ENCODE measurements around the gene NUCB1. TPM values are rescaled to one million over a fixed set of nuclear protein-coding genes. Genes with fewer than 3 reads are reported as not detected.
"Not testable (repeated sequence)": the region's sequence is repeated elsewhere in the genome, so short reads cannot be mapped to it uniquely, and the experiment has no call there.

Gene NUCB1
- total and polyA plus RNA-seq, 9 of the 15 experiments (the other 6 are each of a cell fraction or from before 2014, with no cell fraction given) = 3.1 to 153 (median 71.7) TPM

GRCh38 chr19:48871471-48872181 is 28.5 kb upstream of the NUCB1 start:
- H3K27me3 ChIP-seq (ENCODE audit: control insufficient read depth in 2 of 2, insufficient read depth in 2 of 2, low read length in 2 of 2); CTCF ChIA-PET (ENCODE audit: low intra/inter-chr PET ratio); FAIRE-seq; BruUV-seq (replicated peaks); ATAC-seq; DNase-seq (ENCODE audit: extremely low read depth in 1 of 4, low spot score in 3 of 4); H3K4me3 ChIP-seq; H3K9me1 ChIP-seq (ENCODE audit: control insufficient read depth, insufficient read depth, low read length); H3K9me3 ChIP-seq (replicated peaks; ENCODE audit: control insufficient read depth, insufficient read depth, low read depth, low read length): not testable (repeated sequence)
- H3K4me2 ChIP-seq (ENCODE audit: insufficient read depth, low read length) = peak overlapping the region; percentile 95; the same call in 1 of the 2 replicates
- peaks cover 29 to 47% of the 10 kb centered on the region in 2 experiments for H3K4me1 ChIP-seq (replicated peaks in 1 of 2; ENCODE audit: control insufficient read depth in 2 of 2, insufficient read depth in 2 of 2, low read length in 2 of 2)
- H3K27ac ChIP-seq (ENCODE audit: extremely low read depth, low read depth, low read length) = peak overlapping the region; percentile 51; the same call in 2 of the 3 replicates
- TF ChIP-seq ZNF592 (IDR thresholded peaks at IDR 0.05) (0 out of 2 replicates have a peak, but pooled peaks have one; percentile 52), NR1H2 (CRISPR knock-in tag; IDR thresholded peaks at IDR 0.05) (0 out of 2 replicates have a peak, but pooled peaks have one; percentile 3), MGA (IDR thresholded peaks at IDR 0.05) (peak; percentile 63; the same call in 1 of the 2 replicates), L3MBTL2 (IDR thresholded peaks at IDR 0.05) (peak; percentile 38; the same call in 1 of the 2 replicates)
- peak overlapping the region; percentile 73 for H2AFZ ChIP-seq (ENCODE audit: low read depth, low read length)
- in situ Hi-C loops (cut with MboI) (loop anchor here (10.0 kb wide), 1 partner anchor 93 kb away; the partner anchor contains the start of gene FTL), intact Hi-C loops (cut with micrococcal nuclease) (loop anchor here (2.0 kb wide), 1 partner anchor 29 kb away; the partner anchor contains the start of gene NUCB1)
- H3K9ac ChIP-seq (ENCODE audit: insufficient read depth in 1 of 2, low read depth in 2 of 2, low read length in 2 of 2) = peak overlapping the region in 1 of 2 experiments; percentile 92; a peak in 2 of 4 replicates
- H3K36me3 ChIP-seq (ENCODE audit: control insufficient read depth, insufficient read depth, low read length) = peaks cover 33% of the 10 kb centered on the region
- POLR2A ChIA-PET = interaction anchor here (0.6 to 12.2 kb wide), 32 partner anchors 7 to 658 kb away, joined by 3 to 439 read pairs (median 4); partner anchors contain the start of genes BAX, FTL, NUCB1 and TULP2
- peaks cover 45% of the 10 kb centered on the region for H3K79me2 ChIP-seq (ENCODE audit: control insufficient read depth, insufficient read depth, low read length)
- peaks cover 37% of the 10 kb centered on the region for H4K20me1 ChIP-seq (replicated peaks; ENCODE audit: control insufficient read depth, insufficient read depth, low read length)
- 54% methylated on average over 27 of the region's 31 CpGs for WGBS (ENCODE audit: insufficient coverage, low coverage, missing lambda C conversion rate)
